SU-DHL-6 (cell line): ENCODE data around the gene KRTAP5-5.

Experiments used
- EZH2phosphoT487 ChIP-seq: fragments of 200-600 bp; sonication (generic), shearing (Covaris generic); conservative IDR thresholded peaks from 2 replicates; pipeline ENCODE4 v1.6.1; 2018; ENCODE audit warnings: mild to moderate bottlenecking, antibody characterized with exemption, low read length, moderate library complexity, mixed read lengths
- TF ChIP-seq, protein P1 (sequence below): fragments of 200-600 bp; sonication (generic); IDR thresholded peaks from one replicate; pipeline ENCODE4 v1.5.1; 2017; ENCODE audit warnings: antibody characterized with exemption, mild to moderate bottlenecking, low read length, moderate library complexity; ENCODE audit not compliant: insufficient read depth, poor library complexity, severe bottlenecking

DNA sequence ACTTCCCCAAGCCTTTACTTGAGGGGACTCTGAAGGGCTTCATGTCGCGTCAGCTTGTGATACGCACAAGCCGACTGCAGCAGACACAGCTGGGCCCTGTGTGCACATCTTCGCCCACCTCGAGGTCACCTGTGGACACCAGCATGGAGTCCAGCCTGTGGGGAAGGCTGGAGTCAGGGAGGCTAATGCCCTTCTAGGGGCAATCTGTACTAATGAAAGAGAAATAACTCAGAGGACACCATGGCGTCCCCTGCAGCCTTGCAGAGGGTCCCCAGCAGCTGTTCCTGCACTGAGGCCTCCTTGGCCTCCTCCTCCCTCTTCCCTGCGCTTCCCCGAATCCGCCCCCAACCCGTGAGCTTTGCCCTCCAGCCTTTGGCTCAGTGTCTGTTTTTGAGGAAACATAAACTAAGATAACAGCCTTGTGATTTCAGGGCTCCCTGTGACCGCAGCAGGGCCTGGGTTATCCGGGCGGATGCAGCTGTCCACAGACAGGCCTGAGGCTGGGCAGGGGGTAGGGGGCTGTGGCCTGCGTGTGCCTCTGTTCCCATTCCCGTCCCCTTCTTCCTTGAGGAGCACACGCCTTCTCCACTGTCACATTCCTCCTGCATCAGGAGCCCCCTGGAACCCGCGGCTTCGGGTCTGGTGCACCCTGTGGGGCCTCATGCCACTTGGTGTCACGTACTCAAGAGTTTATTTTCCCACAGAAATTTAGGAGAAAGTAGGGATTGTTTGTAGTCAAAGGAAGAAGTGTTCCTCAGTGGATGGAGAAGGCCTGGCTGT, 25.0 kb downstream of the KRTAP5-5 start:
- TF ChIP-seq, protein P1, sequence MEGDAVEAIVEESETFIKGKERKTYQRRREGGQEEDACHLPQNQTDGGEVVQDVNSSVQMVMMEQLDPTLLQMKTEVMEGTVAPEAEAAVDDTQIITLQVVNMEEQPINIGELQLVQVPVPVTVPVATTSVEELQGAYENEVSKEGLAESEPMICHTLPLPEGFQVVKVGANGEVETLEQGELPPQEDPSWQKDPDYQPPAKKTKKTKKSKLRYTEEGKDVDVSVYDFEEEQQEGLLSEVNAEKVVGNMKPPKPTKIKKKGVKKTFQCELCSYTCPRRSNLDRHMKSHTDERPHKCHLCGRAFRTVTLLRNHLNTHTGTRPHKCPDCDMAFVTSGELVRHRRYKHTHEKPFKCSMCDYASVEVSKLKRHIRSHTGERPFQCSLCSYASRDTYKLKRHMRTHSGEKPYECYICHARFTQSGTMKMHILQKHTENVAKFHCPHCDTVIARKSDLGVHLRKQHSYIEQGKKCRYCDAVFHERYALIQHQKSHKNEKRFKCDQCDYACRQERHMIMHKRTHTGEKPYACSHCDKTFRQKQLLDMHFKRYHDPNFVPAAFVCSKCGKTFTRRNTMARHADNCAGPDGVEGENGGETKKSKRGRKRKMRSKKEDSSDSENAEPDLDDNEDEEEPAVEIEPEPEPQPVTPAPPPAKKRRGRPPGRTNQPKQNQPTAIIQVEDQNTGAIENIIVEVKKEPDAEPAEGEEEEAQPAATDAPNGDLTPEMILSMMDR = no peak
- TF ChIP-seq EZH2phosphoT487 = no peak
